C4-2B (cell line): Measurements from ENCODE around the gene ABHD12.

Experiments used
- CTCF ChIP-seq: fragments of 450-650 bp; conservative IDR thresholded peaks from 2 replicates; pipeline ENCODE4 v1.5.1; 2017; ENCODE audit warnings: mild to moderate bottlenecking
- ZFX ChIP-seq: fragments of 450-650 bp; IDR thresholded peaks from 2 replicates; pipeline ENCODE4 v1.6.1; 2017

- TF ChIP-seq CTCF (no peak), ZFX (no peak)
Measured at GRCh38 chr20:25274891-25275812, 115.5 kb downstream of the ABHD12 start.
